GM12878 (cell line): Measurements from ENCODE around the gene SHLD1. TPM values are rescaled to one million over a fixed set of nuclear protein-coding genes. Genes with fewer than 3 reads are reported as not detected.

Source experiments
- ATAC-seq: fragments of 200-7000 bp; cut with Tn5 transposase; 3 replicates; pipeline ENCODE4 v1.9.1; 2020; ENCODE audit warnings: mild to moderate bottlenecking, moderate library complexity
- BruUV-seq: library from RNA; stranded (reverse); fragments of 400-500 nt; replicated peaks from 2 replicates; lab custom pipeline; 2021; lab: Mats Ljungman, UMichigan
- CTCF ChIA-PET: fragments of 300-600 bp; sonication (Branson Sonifier 250); formaldehyde crosslinking; extraction: SDS; loops from one replicate; lab custom pipeline; 2021; ENCODE audit warnings: inconsistent platforms; lab: Yijun Ruan, JAX
- POLR2A ChIA-PET: fragments of 350-600 bp; formaldehyde crosslinking; extraction: SDS; loops from one replicate; lab custom pipeline; 2021; ENCODE audit warnings: inconsistent platforms; lab: Charles Lee
- RAD21 ChIA-PET: fragments of 300-600 bp; sonication (Branson Sonifier 250); formaldehyde crosslinking; loops from one replicate; lab custom pipeline; 2023; ENCODE audit warnings: antibody characterized with exemption; ENCODE audit not compliant: unreplicated experiment; lab: Charles Lee
- SMC1A ChIA-PET: fragments of 300-600 bp; sonication (Branson Sonifier 250); formaldehyde crosslinking; loops from one replicate; lab custom pipeline; 2023; ENCODE audit not compliant: unreplicated experiment, uncharacterized antibody; lab: Charles Lee
- DNase-seq: peaks from one replicate; pipeline ENCODE4 v3.0.0-alpha.2; 2011; ENCODE audit warnings: low read depth, low spot score
- FAIRE-seq: peaks from 3 replicates; lab custom pipeline; 2011; peaks lifted over from hg19 to GRCh38; lab: Jason Lieb, UNC
- H2AFZ ChIP-seq: 2 replicates; pipeline ENCODE4 v1.6.0; 2011; ENCODE audit warnings: low read depth, low read length, control low read depth; ENCODE audit not compliant: control insufficient read depth
- H3K27ac ChIP-seq: 2 replicates; pipeline ENCODE4 v1.5.1; 2011; ENCODE audit warnings: control low read depth; ENCODE audit not compliant: control insufficient read depth, insufficient read depth
- H3K27me3 ChIP-seq, 2 experiments: replicated peaks in 1 of 2; 2 replicates each; pipeline versions ENCODE4 v1.6.0 to v1.6.1; 2011; ENCODE audit warnings: low read length in 1 of 2; ENCODE audit not compliant: control insufficient read depth in 2 of 2, insufficient read depth in 2 of 2
- H3K36me3 ChIP-seq, 2 experiments: 2 replicates each; pipeline ENCODE4 v1.5.1; 2011; ENCODE audit warnings: low read length in 1 of 2; ENCODE audit not compliant: control insufficient read depth in 2 of 2, insufficient read depth in 2 of 2
- H3K4me1 ChIP-seq: 2 replicates; pipeline ENCODE4 v1.6.1; 2011; ENCODE audit warnings: mild to moderate bottlenecking, low read length, moderate library complexity, mixed read lengths; ENCODE audit not compliant: control insufficient read depth, insufficient read depth
- H3K4me2 ChIP-seq: 2 replicates; pipeline ENCODE4 v1.6.0; 2011; ENCODE audit warnings: control low read depth; ENCODE audit not compliant: control insufficient read depth, insufficient read depth
- H3K4me3 ChIP-seq: fragments of 200-600 bp; sonication (generic); 2 replicates; pipeline ENCODE4 v1.5.1; 2016
- H3K79me2 ChIP-seq: 2 replicates; pipeline ENCODE4 v1.6.0; 2011; ENCODE audit warnings: low read length; ENCODE audit not compliant: control insufficient read depth, insufficient read depth
- H3K9ac ChIP-seq: 2 replicates; pipeline ENCODE4 v1.8.0; 2011; ENCODE audit warnings: low read length, control low read depth, mixed read lengths; ENCODE audit not compliant: control insufficient read depth, insufficient read depth
- H3K9me3 ChIP-seq: replicated peaks from 3 replicates; pipeline ENCODE4 v1.5.1; 2011; ENCODE audit warnings: mild to moderate bottlenecking, low read length; ENCODE audit not compliant: control insufficient read depth, insufficient read depth
- H4K20me1 ChIP-seq: 2 replicates; pipeline ENCODE4 v1.6.0; 2011; ENCODE audit not compliant: control insufficient read depth, insufficient read depth
- ATF7 ChIP-seq: fragments of 450-650 bp; IDR thresholded peaks from 2 replicates; pipeline ENCODE4 v1.6.1; 2016; ENCODE audit warnings: low read depth, mild to moderate bottlenecking
- BCL3 ChIP-seq: IDR thresholded peaks from 2 replicates; pipeline ENCODE4 v1.6.1; 2011; ENCODE audit warnings: borderline replicate concordance, low read depth, mild to moderate bottlenecking, moderate library complexity, low read length; ENCODE audit not compliant: insufficient read depth, poor library complexity, severe bottlenecking
- CBX5 ChIP-seq: sonication (generic); IDR thresholded peaks from 2 replicates; pipeline ENCODE4 v1.6.1; 2016; ENCODE audit warnings: low read depth, moderate library complexity, mild to moderate bottlenecking, inconsistent platforms
- CTCF ChIP-seq, 3 experiments: IDR thresholded peaks in 2 of 3; conservative IDR thresholded peaks in 1 of 3; 2 replicates each; pipeline ENCODE4 v1.5.1; 2011; ENCODE audit warnings: low read depth in 3 of 3, low read length in 3 of 3, mild to moderate bottlenecking in 3 of 3, control low read depth in 2 of 3, moderate library complexity in 2 of 3, inconsistent platforms in 1 of 3, mixed read lengths in 1 of 3; ENCODE audit not compliant: control insufficient read depth in 2 of 3, insufficient read depth in 1 of 3; ENCODE audit errors: extremely low read depth in 1 of 3
- KAT2A ChIP-seq: conservative IDR thresholded peaks from 2 replicates; pipeline ENCODE4 v1.6.1; 2011; ENCODE audit warnings: low read depth, low read length; ENCODE audit not compliant: control insufficient read depth
- MEF2A ChIP-seq: IDR thresholded peaks from 2 replicates; pipeline ENCODE4 v1.6.1; 2011; ENCODE audit warnings: low read depth, mild to moderate bottlenecking, low read length, moderate library complexity; ENCODE audit not compliant: insufficient read depth
- MYB ChIP-seq: fragments of 150-350 bp; IDR thresholded peaks from 2 replicates; pipeline ENCODE4 v1.6.1; 2014; ENCODE audit warnings: mild to moderate bottlenecking, low read depth, low read length, borderline replicate concordance
- NBN ChIP-seq: fragments of 450-650 bp; IDR thresholded peaks from 2 replicates; pipeline ENCODE4 v1.6.1; 2016
- POLR2AphosphoS2 ChIP-seq: IDR thresholded peaks from 2 replicates; pipeline ENCODE4 v1.6.1; 2011; ENCODE audit warnings: low read depth, mild to moderate bottlenecking, low read length, improper control_type of control experiment, moderate library complexity
- POU2F2 ChIP-seq: IDR thresholded peaks from 3 replicates; pipeline ENCODE4 v1.6.1; 2011; ENCODE audit warnings: low read depth, mild to moderate bottlenecking, low read length, borderline replicate concordance
- RFX5 ChIP-seq: IDR thresholded peaks from 2 replicates; pipeline ENCODE4 v1.6.1; 2011; ENCODE audit warnings: low read depth, low read length, improper control_type of control experiment
- SMAD5 ChIP-seq: IDR thresholded peaks from 2 replicates; pipeline ENCODE4 v1.6.1; 2016; ENCODE audit warnings: antibody characterized with exemption, low read depth
- SREBF2 ChIP-seq: IDR thresholded peaks from 2 replicates; pipeline ENCODE4 v1.6.1; 2012; ENCODE audit warnings: mild to moderate bottlenecking, low read length
- USF1 ChIP-seq: IDR thresholded peaks from 2 replicates; pipeline ENCODE4 v1.6.1; 2011; ENCODE audit warnings: borderline replicate concordance, low read depth, mild to moderate bottlenecking, moderate library complexity, mixed read lengths, low read length; ENCODE audit not compliant: insufficient read depth; ENCODE audit errors: extremely low read length
- ZNF207 ChIP-seq: fragments of 450-650 bp; IDR thresholded peaks from 2 replicates; pipeline ENCODE4 v1.6.1; 2014; ENCODE audit warnings: antibody characterized with exemption, mild to moderate bottlenecking, borderline replicate concordance
- ZNF217 ChIP-seq: fragments of 450-650 bp; IDR thresholded peaks from 2 replicates; pipeline ENCODE4 v1.6.1; 2017; ENCODE audit warnings: antibody characterized with exemption, mild to moderate bottlenecking
- WGBS: methylation state at CpG from one replicate; pipeline ENCODE4 v1.1.6; 2016; ENCODE audit warnings: low lambda C conversion rate; ENCODE audit not compliant: insufficient replicate concordance, insufficient coverage; ENCODE audit errors: missing lambda C conversion rate; 5-methylcytosine and 5-hydroxymethylcytosine counted together
- in situ Hi-C: fragments of 300-500 bp; cut with MboI; formaldehyde crosslinking; loops from 9 replicates; pipeline ENCODE4 v1.14.3; 2018; ENCODE audit warnings: mixed read lengths
- intact Hi-C: fragments of 100-400 bp; cut with micrococcal nuclease; formaldehyde crosslinking; loops from one replicate; pipeline ENCODE4 v1.14.2; 2022; ENCODE audit not compliant: unreplicated experiment
- polyA plus RNA-seq, 11 experiments: library from polyadenylated mRNA; depleted of rRNA in 4 of 11; unstranded in 6 of 11; stranded (reverse) in 5 of 11; fragments of >200 nt; fragmentation: Nextera tagmentation in 4 of 11; fragmentation: Illumina TruSeq in 1 of 11; extraction: Ambion mirVana in 4 of 11; extraction: Trizol in 1 of 11; gene quantifications; 1 replicate in 1 of 11; 2 replicates in 10 of 11; pipeline versions ENCODE4 v1.2.1 to v1.2.3, GENCODE V29; 2011 to 2016; ENCODE audit warnings: inconsistent platforms in 2 of 11, missing spikeins in 2 of 11, low read depth in 1 of 11
- total RNA-seq, 4 experiments: library from RNA; depleted of rRNA in 3 of 4; stranded (reverse); fragments of >200 nt in 3 of 4; fragmentation: Illumina TruSeq in 1 of 4; extraction: Trizol in 1 of 4; gene quantifications; 2 replicates each; pipeline versions ENCODE4 v1.2.1 to v1.2.3, GENCODE V29; 2013 to 2021

The SHLD1 gene
- total and polyA plus RNA-seq, 10 of the 15 experiments (the other 5 are each of a cell fraction or from before 2014, with no cell fraction given), result 10.8 to 70.9 (median 25.4) TPM

GRCh38 chr20:5797843-5798462, 47.8 kb downstream of the SHLD1 start:
- peak; percentile 98 for ATAC-seq
- intact Hi-C loops, result no loop called here
- 0 out of 2 replicates have a peak overlapping the region, but pooled peaks have one; percentile 7 for H3K9ac ChIP-seq
- WGBS, result 0% methylated on average over 6 of the region's 7 CpGs
- RAD21 ChIA-PET, result interaction anchor here (0.7 to 2.7 kb wide), 11 partner anchors 15 to 270 kb away, joined by 3 to 14 read pairs (median 3); no protein-coding TSS in a partner anchor
- H3K4me2 ChIP-seq, result peak overlapping the region; percentile 72
- SMC1A ChIA-PET, result interaction anchor here (0.8 to 3.2 kb wide), 20 partner anchors 9 to 269 kb away, joined by 3 to 18 read pairs (median 5); partner anchors contain the start of gene SHLD1
- H2AFZ ChIP-seq, result peak overlapping the region; percentile 79
- POLR2A ChIA-PET, result interaction anchor here (0.5 to 1.8 kb wide), 5 partner anchors 45 to 269 kb away, joined by 3 to 7 read pairs (median 6); no protein-coding TSS in a partner anchor
- H3K27me3 ChIP-seq, result no peaks in the 10 kb centered on the region
- no peaks in the 10 kb centered on the region for H3K9me3 ChIP-seq
- H3K27ac ChIP-seq, result peak overlapping the region; percentile 92
- H4K20me1 ChIP-seq, result no peaks in the 10 kb centered on the region
- DNase-seq, result peak; percentile 86
- BruUV-seq, result no TSS peak
- FAIRE-seq, result peak; percentile 97
- H3K4me3 ChIP-seq, result no peak overlapping the region
- CTCF ChIA-PET, result interaction anchor here (0.9 to 4.6 kb wide), 8 partner anchors 9 to 269 kb away, joined by 3 to 35 read pairs (median 8); no protein-coding TSS in a partner anchor
- in situ Hi-C loops, result no loop called here
- peaks cover 15% of the 10 kb centered on the region for H3K4me1 ChIP-seq
- H3K36me3 ChIP-seq, result no peaks in the 10 kb centered on the region
- no peaks in the 10 kb centered on the region for H3K79me2 ChIP-seq
- TF ChIP-seq CBX5, result peak; percentile 66; the same call in 1 of the 2 replicates
- peak; percentile 10 for TF ChIP-seq USF1
- peak; percentile 33; the same call in 1 of the 2 replicates for TF ChIP-seq ZNF217
- no peak; the same call in 2 of the 3 replicates for TF ChIP-seq POU2F2
- no peak for TF ChIP-seq MYB
- no peak for TF ChIP-seq BCL3
- no peak for TF ChIP-seq MEF2A
- no peak for TF ChIP-seq RFX5
- TF ChIP-seq ZNF207, result no peak
- TF ChIP-seq SREBF2, result no peak
- no peak for TF ChIP-seq POLR2AphosphoS2
- peak; percentile 55; the same call in 1 of the 2 replicates for TF ChIP-seq NBN
- no peak for TF ChIP-seq KAT2A
- no peak for TF ChIP-seq CTCF (IDR thresholded peaks at IDR 0.05 in 2 of 3, conservative IDR thresholded peaks at IDR 0.05 in 1 of 3; ENCODE audit: control insufficient read depth in 2 of 3, extremely low read depth in 1 of 3, insufficient read depth in 1 of 3, low read depth in 3 of 3, low read length in 3 of 3)
- no peak for TF ChIP-seq SMAD5
- TF ChIP-seq ATF7, result peak; percentile 70
